K562 (cell line): Measurements from ENCODE around the gene UTP4. TPM values are rescaled to one million over a fixed set of nuclear protein-coding genes. Genes with fewer than 3 reads are reported as not detected.
A peak's percentile ranks its signal among the peaks of the same experiment; 100 is the strongest.

Experiments
- ASH1L ChIP-seq: fragments of 450-650 bp; IDR thresholded peaks from 2 replicates; pipeline ENCODE4 v1.6.1; 2018; ENCODE audit warnings: borderline replicate concordance, mild to moderate bottlenecking, low read depth; ENCODE audit not compliant: partially characterized antibody
- JUND ChIP-seq, 2 experiments: IDR thresholded peaks; 2 replicates in 1 of 2; 3 replicates in 1 of 2; pipeline ENCODE4 v1.6.1; 2011; ENCODE audit warnings: borderline replicate concordance in 2 of 2, low read depth in 2 of 2, low read length in 2 of 2, improper control_type of control experiment in 1 of 2, missing biosample characterization in 1 of 2, missing genetic modification characterization in 1 of 2, missing genetic modification reagents in 1 of 2
- KDM5B ChIP-seq: fragments of 200-600 bp; sonication (generic); IDR thresholded peaks from 2 replicates; pipeline ENCODE4 v1.6.1; 2012; ENCODE audit warnings: low read depth, mild to moderate bottlenecking, moderate library complexity, low read length, control low read depth, inconsistent platforms; ENCODE audit not compliant: insufficient replicate concordance
- NR2F6 ChIP-seq: fragments of 450-650 bp; formaldehyde crosslinking; IDR thresholded peaks from 2 replicates; pipeline ENCODE4 v1.4.0; 2020; ENCODE audit warnings: mild to moderate bottlenecking
- PTBP1 ChIP-seq: fragments of 200-400 bp; formaldehyde crosslinking; IDR thresholded peaks from 2 replicates; pipeline ENCODE4 v1.6.1; 2017; ENCODE audit warnings: low read depth, low read length
- SIRT6 ChIP-seq: IDR thresholded peaks from one replicate; pipeline ENCODE4 v1.6.1; 2012; ENCODE audit warnings: low read depth, mild to moderate bottlenecking, control low read depth, inconsistent platforms, low read length, moderate library complexity
- SPI1 ChIP-seq: IDR thresholded peaks from 2 replicates; pipeline ENCODE4 v1.6.1; 2011; ENCODE audit warnings: low read depth, low read length, control low read depth, borderline replicate concordance
- ZNF408 ChIP-seq: fragments of 250-450 bp; sonication (Bioruptor Pico); IDR thresholded peaks from 2 replicates; pipeline ENCODE4 v1.4.0; 2020; ENCODE audit warnings: low read depth, mild to moderate bottlenecking, moderate library complexity
- ZNF696 ChIP-seq: fragments of 250-450 bp; sonication (Bioruptor Pico); conservative IDR thresholded peaks from 2 replicates; pipeline ENCODE4 v1.4.0; 2020; ENCODE audit warnings: mild to moderate bottlenecking, moderate library complexity
- polyA plus RNA-seq, 8 experiments: library from polyadenylated mRNA; depleted of rRNA in 4 of 8; stranded (reverse) in 5 of 8; unstranded in 3 of 8; fragments of >200 nt; fragmentation: Nextera tagmentation in 2 of 8; fragmentation: Illumina TruSeq in 1 of 8; extraction: Ambion mirVana in 2 of 8; extraction: Trizol in 1 of 8; gene quantifications; 2 replicates each; pipeline versions ENCODE4 v1.2.1 to v1.2.3, GENCODE V29; 2011 to 2014; ENCODE audit warnings: inconsistent platforms in 1 of 8, missing spikeins in 1 of 8
- total RNA-seq, 7 experiments: library from RNA; depleted of rRNA in 6 of 7; stranded (reverse); fragments of >200 nt in 6 of 7; fragmentation: Illumina TruSeq in 2 of 7; extraction: Trizol in 2 of 7; gene quantifications; 2 replicates each; pipeline versions ENCODE4 v1.2.1 to v1.2.3, GENCODE V29; 2011 to 2021; ENCODE audit warnings: low replicate concordance in 1 of 7
- TF ChIP-seq, protein P1 (sequence below): sonication (generic); IDR thresholded peaks from 2 replicates; pipeline ENCODE4 v1.6.1; 2016
- TF ChIP-seq, protein P2 (sequence below): sonication (generic); formaldehyde crosslinking; IDR thresholded peaks from 2 replicates; pipeline ENCODE4 v1.8.1; 2023; ENCODE audit warnings: mild to moderate bottlenecking, missing genetic modification reagents, moderate library complexity
- TF ChIP-seq, protein P3 (sequence below): sonication (generic); formaldehyde crosslinking; IDR thresholded peaks from 2 replicates; pipeline ENCODE4 v1.8.0; 2022; ENCODE audit warnings: mild to moderate bottlenecking, missing genetic modification reagents
- TF ChIP-seq, protein P4 (sequence below), 2 experiments: IDR thresholded peaks; 2 replicates each; pipeline ENCODE4 v1.6.1; 2012; ENCODE audit warnings: improper control_type of control experiment in 2 of 2, low read depth in 2 of 2, low read length in 2 of 2, borderline replicate concordance in 1 of 2
- TF ChIP-seq, protein P5 (sequence below): fragments of 200-800 bp; sonication (Bioruptor generic); IDR thresholded peaks from 2 replicates; pipeline ENCODE4 v1.6.1; 2017; ENCODE audit warnings: missing genetic modification characterization, missing compliant biosample characterization

The UTP4 gene
- total and polyA plus RNA-seq, 9 of the 15 experiments (the other 6 are each of a cell fraction or from before 2014, with no cell fraction given) = 46.1 to 203 (median 145) TPM

DNA sequence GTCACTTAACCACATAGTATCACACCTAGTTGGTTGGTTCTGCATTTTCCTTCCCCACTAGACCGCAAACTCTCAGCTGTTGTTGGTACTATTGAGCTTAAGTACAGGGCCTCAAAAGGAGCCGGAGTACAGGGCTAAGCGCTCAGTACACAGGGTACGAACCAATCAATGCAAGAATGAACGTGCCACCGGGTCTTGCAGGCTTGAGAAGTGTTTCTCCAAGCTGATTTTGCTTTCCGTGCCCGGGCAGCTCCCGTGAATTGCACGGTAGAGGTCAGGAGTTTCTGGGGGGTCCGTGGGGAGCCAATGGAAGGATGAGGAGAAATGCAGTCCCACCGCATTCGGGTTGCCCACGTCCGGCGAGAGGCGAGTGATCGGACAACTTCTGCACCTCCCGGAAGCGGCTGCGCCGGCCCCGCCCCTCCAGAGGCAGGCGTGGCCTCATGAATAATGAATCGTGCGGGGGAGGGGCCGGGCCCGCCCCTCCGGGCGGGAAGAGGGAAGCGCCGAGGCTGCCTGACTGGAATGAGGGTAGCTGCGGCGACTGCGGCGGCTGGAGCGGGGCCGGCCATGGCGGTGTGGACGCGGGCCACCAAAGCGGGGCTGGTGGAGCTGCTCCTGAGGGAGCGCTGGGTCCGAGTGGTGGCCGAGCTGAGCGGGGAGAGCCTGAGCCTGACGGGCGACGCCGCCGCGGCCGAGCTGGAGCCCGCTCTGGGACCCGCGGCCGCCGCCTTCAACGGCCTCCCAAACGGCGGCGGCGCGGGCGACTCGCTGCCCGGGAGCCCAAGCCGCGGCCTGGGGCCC is 54.4 kb downstream of the UTP4 start, which contains the start of gene SNTB2 (continued):
- TF ChIP-seq, protein P1, sequence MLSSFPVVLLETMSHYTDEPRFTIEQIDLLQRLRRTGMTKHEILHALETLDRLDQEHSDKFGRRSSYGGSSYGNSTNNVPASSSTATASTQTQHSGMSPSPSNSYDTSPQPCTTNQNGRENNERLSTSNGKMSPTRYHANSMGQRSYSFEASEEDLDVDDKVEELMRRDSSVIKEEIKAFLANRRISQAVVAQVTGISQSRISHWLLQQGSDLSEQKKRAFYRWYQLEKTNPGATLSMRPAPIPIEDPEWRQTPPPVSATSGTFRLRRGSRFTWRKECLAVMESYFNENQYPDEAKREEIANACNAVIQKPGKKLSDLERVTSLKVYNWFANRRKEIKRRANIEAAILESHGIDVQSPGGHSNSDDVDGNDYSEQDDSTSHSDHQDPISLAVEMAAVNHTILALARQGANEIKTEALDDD = peak; percentile 70
- TF ChIP-seq, protein P2, sequence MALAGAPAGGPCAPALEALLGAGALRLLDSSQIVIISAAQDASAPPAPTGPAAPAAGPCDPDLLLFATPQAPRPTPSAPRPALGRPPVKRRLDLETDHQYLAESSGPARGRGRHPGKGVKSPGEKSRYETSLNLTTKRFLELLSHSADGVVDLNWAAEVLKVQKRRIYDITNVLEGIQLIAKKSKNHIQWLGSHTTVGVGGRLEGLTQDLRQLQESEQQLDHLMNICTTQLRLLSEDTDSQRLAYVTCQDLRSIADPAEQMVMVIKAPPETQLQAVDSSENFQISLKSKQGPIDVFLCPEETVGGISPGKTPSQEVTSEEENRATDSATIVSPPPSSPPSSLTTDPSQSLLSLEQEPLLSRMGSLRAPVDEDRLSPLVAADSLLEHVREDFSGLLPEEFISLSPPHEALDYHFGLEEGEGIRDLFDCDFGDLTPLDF (CRISPR knock-in tag) = peak; percentile 79; the same call in 1 of the 2 replicates
- TF ChIP-seq ASH1L (peak; percentile 16), ZNF408 (CRISPR knock-in tag) (no peak), NR2F6 (no peak), JUND (IDR thresholded peaks at IDR 0.05; ENCODE audit: borderline replicate concordance, low read depth, low read length) (peak; percentile 48), JUND (tag; IDR thresholded peaks at IDR 0.05; ENCODE audit: borderline replicate concordance, low read depth, low read length) (no peak; the same call in 2 of the 3 replicates), SIRT6 (no peak), SPI1 (peak; percentile 57; the same call in 1 of the 2 replicates), KDM5B (peak; percentile 84), PTBP1 (no peak), ZNF696 (CRISPR knock-in tag) (no peak)
- TF ChIP-seq, protein P3, sequence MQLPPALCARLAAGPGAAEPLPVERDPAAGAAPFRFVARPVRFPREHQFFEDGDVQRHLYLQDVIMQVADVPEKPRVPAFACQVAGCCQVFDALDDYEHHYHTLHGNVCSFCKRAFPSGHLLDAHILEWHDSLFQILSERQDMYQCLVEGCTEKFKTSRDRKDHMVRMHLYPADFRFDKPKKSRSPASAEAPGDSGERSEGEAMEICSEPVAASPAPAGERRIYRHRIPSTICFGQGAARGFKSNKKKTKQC (CRISPR knock-in tag) = peak; percentile 48; the same call in 1 of the 2 replicates
- TF ChIP-seq, protein P4, sequence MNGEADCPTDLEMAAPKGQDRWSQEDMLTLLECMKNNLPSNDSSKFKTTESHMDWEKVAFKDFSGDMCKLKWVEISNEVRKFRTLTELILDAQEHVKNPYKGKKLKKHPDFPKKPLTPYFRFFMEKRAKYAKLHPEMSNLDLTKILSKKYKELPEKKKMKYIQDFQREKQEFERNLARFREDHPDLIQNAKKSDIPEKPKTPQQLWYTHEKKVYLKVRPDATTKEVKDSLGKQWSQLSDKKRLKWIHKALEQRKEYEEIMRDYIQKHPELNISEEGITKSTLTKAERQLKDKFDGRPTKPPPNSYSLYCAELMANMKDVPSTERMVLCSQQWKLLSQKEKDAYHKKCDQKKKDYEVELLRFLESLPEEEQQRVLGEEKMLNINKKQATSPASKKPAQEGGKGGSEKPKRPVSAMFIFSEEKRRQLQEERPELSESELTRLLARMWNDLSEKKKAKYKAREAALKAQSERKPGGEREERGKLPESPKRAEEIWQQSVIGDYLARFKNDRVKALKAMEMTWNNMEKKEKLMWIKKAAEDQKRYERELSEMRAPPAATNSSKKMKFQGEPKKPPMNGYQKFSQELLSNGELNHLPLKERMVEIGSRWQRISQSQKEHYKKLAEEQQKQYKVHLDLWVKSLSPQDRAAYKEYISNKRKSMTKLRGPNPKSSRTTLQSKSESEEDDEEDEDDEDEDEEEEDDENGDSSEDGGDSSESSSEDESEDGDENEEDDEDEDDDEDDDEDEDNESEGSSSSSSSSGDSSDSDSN (IDR thresholded peaks at IDR 0.05; ENCODE audit: borderline replicate concordance in 1 of 2, low read depth in 2 of 2, low read length in 2 of 2) = peak; percentile 49 to 67; a peak in 2 of 4 replicates
- TF ChIP-seq, protein P5, sequence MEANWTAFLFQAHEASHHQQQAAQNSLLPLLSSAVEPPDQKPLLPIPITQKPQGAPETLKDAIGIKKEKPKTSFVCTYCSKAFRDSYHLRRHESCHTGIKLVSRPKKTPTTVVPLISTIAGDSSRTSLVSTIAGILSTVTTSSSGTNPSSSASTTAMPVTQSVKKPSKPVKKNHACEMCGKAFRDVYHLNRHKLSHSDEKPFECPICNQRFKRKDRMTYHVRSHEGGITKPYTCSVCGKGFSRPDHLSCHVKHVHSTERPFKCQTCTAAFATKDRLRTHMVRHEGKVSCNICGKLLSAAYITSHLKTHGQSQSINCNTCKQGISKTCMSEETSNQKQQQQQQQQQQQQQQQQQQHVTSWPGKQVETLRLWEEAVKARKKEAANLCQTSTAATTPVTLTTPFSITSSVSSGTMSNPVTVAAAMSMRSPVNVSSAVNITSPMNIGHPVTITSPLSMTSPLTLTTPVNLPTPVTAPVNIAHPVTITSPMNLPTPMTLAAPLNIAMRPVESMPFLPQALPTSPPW (CRISPR knock-in tag) = peak; percentile 83
